ENCODE results near the gene RGS12. TPM values are rescaled to one million over a fixed set of nuclear protein-coding genes. Genes with fewer than 3 reads are reported as not detected.
A peak's percentile ranks its signal among the peaks of the same experiment; 100 is the strongest.

The RGS12 gene
- polyA plus RNA-seq, 3 donors, result 0.75 to 15.3 (median 2.7) TPM

GRCh38 chr4:3342182-3342854 lies 49.5 kb downstream of the RGS12 start:
- Mint-ChIP-seq H3K4me1 (peaks cover 16% of the 10 kb centered on the region), H3K27me3 (ENCODE audit: low read depth in 3 of 3) (peaks cover 0 to 2% (median 0%) of the 10 kb centered on the region in 3 donors), H3K9me3 (no peaks in the 10 kb centered on the region), H3K27ac (peak overlapping the region in 1 of 7 donors; percentile 60), H3K4me3 (peak overlapping the region in 1 of 2 donors; percentile 32), H3K36me3 (peaks cover 7 to 9% of the 10 kb centered on the region in 2 donors)
- intact Hi-C loops (cut with micrococcal nuclease), result no loop called here
- Histone ChIP-seq H3K9me3 (replicated peaks in 1 of 2; ENCODE audit: control insufficient read depth in 1 of 2, insufficient read depth in 1 of 2, low read length in 2 of 2) (no peaks in the 10 kb centered on the region), H3K27me3 (ENCODE audit: control insufficient read depth in 2 of 2, insufficient read depth in 2 of 2, low read length in 2 of 2) (no peaks in the 10 kb centered on the region), H3K36me3 (replicated peaks in 1 of 2; ENCODE audit: control insufficient read depth in 1 of 2, insufficient read depth in 2 of 2, low read length in 2 of 2) (no peaks in the 10 kb centered on the region), H3K9ac (ENCODE audit: insufficient read depth, low read length, poor library complexity, severe bottlenecking) (no peak overlapping the region), H3K27ac (ENCODE audit: low read depth in 1 of 2, low read length in 2 of 2) (no peak overlapping the region), H3K79me2 (ENCODE audit: insufficient read depth, low read length) (no peaks in the 10 kb centered on the region), H2AFZ (ENCODE audit: insufficient read depth, low read depth, low read length, poor library complexity, severe bottlenecking) (no peak overlapping the region), H3K4me3 (replicated peaks in 1 of 3; ENCODE audit: low read depth in 2 of 3, low read length in 3 of 3) (no peak overlapping the region), H3K4me2 (replicated peaks; ENCODE audit: extremely low read depth, low read length, poor library complexity, severe bottlenecking) (no peak overlapping the region), H3K4me1 (ENCODE audit: control insufficient read depth in 1 of 2, insufficient read depth in 2 of 2, low read length in 2 of 2) (peaks cover 5 to 7% of the 10 kb centered on the region in 2 donors), H4K20me1 (ENCODE audit: insufficient read depth, low read length) (no peaks in the 10 kb centered on the region)
- DNase-seq, result no peak
- WGBS (ENCODE audit: insufficient coverage), result 0% methylated on average over 1 of the region's 8 CpGs
- no peak for TF ChIP-seq CTCF (IDR thresholded peaks at IDR 0.05)

Other genes with a start within 250 kb of the RGS12 start
- not detected for gene HTT-AS, start 218.5 kb upstream of the RGS12 start, polyA plus RNA-seq
- gene HTT, start 218.3 kb upstream of the RGS12 start, polyA plus RNA-seq, result 10 to 100 TPM in 1 of 3 donors, 1 to 10 TPM in 2; 1.8 to 27.1 (median 3.0) TPM
- under 1 TPM in 1 of 3 donors, not detected in 2; 0.52 TPM for gene MSANTD1, start 43.9 kb upstream of the RGS12 start, polyA plus RNA-seq
- under 1 TPM in 1 of 3 donors, not detected in 2; 0.17 TPM for gene HGFAC, start 148.9 kb downstream of the RGS12 start, polyA plus RNA-seq
- not detected for gene DOK7, start 170.3 kb downstream of the RGS12 start, polyA plus RNA-seq
- gene LRPAP1, start 239.4 kb downstream of the RGS12 start, polyA plus RNA-seq, result 100 to 1,000 TPM; 169 to 204 (median 180) TPM